ENCODE data around the gene GALNS. TPM values are rescaled to one million over a fixed set of nuclear protein-coding genes. Genes with fewer than 3 reads are reported as not detected.
"Not testable (repeated sequence)": the region's sequence is repeated elsewhere in the genome, so short reads cannot be mapped to it uniquely, and the experiment has no call there.

The GALNS gene
- polyA plus RNA-seq, 5 donors, result 19.8 to 33.1 (median 26.7) TPM

DNA sequence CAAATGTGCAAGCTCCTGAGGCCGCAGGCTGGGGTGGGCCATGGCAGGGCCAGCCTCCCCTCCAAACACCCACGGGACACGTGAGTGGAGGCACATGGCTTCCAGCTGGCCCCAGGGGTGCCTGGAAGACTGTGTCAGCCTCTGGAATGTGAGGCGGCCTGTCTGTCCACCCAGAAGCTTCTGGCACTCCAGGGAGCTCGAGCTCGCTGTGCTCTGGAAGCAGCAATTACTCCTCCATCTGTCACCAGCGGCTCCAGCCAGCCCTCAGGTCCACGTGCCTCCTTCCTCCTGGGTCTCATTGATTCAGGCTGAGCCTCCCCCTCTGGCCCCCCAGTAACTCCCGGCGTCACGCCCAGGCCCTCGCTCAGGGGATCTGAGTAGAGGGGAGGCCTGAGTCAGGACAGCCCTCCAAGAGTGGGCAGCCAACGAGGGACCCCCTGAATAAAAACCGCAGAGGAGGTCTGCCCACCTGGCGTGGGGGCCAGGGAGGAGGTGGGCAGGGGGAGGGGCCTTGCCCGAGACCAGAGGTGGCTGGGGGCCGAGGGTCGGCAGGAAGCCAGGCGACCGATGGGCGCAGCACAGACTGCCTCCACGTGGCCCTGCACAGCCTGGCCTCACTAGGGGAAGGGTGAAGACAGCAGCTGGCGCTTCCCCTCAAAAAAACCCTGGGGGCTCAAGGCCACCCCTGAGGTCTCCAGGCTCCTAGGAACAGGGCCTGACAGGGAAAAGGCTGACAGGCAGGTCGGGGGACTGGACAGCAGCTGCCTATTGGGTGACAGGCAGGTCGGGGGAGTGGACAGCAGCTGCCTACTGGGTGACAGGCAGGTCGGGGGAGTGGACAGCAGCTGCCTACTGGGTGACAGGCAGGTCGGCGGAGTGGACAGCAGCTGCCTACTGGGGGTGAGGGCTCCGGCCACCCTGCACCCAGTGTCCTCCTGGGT is 83.6 kb downstream of the GALNS start:
- DNase-seq, result peak in 1 of 2 donors; percentile 62

DNA sequence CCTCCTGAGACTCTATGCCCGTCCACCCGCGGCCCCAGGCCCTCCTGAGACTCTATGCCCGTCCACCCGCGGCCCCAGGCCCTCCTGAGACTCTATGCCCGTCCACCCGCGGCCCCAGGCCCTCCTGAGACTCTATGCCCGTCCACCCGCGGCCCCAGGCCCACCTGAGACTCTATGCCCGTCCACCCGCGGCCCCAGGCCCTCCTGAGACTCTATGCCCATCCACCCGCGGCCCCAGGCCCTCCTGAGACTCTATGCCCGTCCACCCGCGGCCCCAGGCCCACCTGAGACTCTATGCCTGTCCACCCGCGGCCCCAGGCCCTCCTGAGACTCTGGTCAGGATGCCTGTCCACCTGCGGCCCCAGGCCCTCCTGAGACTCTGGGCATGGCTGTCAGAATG is 85.0 kb downstream of the GALNS start:
- DNase-seq, result not testable (repeated sequence)

DNA sequence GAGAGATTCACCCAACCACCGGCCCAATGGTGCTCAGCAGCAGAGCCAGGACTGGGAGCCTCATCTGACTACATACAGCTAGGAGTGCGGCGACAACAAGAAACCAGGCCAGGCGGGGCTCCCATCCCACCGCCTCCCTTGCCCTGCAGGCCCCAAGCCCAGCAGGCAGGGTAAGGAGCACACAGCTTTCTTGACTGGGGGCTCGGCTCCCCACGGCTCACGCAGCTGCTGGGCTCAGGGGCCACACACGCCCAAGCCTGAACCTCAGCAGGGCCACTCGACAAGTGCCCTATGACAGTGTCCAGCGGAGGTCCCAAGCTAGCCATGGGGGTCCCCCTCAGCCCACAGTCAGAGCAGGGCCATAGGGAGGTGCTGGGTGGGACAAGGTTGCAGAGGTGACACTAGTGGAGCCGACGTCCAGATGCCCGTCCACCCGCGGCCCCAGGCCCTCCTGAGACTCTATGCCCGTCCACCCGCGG is 85.4 kb downstream of the GALNS start:
- no peak for DNase-seq

DNA sequence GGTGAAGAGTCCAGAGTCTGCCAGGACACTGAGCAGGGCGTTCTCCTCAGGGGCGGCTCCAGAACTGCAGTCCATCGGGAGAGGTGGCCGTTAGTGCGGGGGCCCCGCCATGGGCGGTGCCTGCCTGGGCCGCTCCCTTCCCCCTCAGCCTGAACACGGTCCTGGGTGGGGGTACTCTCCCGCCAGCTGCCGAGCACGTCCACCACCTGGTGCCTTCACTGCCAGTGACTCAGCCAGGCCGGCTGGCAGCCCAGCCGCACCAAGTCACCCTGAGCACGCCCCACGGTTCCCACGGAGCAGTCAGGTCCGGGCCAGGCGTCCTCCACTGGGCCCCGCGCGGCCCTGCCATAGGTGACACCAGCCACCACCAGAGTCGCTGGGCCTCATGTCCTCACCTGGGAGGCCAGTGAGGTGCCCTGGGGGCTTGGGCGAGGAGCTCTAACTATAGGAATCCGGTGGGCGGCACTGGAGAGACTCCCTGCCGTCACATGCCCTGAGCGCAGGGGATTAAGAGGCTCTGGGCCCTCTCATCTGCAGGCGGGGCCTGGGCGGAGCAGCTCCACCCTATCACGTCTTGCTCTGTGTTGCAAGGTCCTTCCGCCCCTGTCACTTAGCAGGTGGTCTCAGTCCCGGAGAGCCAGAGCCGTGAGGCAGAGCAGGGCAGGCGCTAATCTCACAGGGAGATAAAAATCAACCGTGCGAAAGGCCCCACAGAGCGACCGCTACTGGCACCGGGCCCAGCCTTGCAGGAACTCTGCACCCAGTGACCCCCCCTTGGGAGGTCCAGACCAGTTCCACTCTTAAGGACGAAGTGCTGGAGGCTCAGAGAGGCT is 86.1 kb downstream of the GALNS start:
- DNase-seq, result peak; percentile 75 to 83

DNA sequence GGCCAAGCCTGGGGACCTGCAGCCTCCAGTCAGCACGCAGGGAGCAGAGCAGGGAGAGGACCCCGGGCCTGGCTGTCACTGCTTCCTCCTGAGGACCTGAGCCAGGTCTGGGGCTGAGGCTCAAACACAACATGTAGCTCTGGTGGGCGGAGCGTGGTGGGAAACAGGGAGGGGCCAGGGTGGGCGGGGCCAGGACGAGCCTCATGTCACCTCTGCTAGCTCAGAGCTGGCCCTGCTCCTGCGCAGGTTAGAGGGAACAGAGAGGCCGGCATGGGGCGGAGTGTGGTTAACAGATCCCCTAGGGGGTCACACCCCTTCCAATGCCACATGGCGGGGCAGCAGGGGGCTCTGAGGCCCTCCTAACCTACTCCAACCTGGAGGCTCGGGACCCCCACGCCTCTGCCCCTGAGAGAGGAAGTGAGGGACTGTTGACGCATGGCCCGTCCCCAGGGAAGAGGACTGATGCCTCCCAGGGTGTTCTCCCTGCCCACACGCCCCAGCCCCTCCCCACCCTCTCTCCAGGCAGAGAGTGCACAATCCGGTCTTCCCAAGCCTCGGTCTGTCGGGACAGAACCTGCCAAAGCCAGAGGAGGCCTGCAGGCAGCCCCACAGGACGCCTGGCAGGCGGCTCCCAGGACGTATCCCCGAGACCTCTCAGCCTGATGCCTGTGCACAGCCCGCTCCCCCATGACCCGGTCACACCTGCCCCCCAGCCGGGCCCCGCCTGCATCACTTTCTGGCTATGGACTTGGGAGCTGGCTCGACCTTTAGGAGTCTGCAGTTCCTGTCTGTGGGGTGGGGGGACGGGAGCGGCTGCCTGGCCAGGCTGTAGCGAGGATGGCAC is 86.9 kb downstream of the GALNS start:
- no peak for DNase-seq

DNA sequence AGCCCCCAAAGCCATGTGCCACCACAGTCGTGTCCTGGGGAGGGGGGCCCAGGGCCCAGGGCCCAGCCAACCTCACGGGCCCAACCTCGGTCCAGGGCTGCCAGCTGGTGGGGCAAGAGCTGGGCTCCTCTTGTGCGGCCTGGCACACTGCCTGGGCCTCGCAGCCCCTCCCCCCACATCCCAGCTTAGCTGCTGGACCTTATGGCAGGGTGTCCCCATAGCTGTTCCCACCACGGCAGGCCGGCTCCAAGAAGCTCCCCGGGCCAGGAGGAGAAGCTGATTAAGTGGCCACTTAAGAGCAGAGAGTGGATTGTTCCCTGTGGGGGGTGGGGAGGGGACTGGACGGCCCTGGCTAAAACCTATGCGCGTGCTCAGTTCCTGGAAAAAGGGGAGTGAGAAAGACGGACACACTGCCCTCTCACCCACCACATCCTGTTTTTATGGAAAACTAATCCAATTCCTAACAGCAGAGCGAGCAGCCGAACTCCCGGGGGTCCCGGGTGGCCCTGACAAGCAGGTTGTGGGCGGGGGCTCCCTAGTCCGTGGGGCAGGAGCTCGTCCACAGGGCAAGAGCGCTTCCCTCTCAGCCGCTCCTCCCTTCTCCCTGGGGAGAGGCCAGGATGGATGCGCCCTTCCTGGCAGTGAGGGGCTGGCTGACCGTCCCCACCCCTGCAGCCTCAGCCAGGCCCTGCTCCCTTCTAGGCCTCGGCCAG is 88.5 kb downstream of the GALNS start:
- peak; percentile 83 to 84 for DNase-seq

DNA sequence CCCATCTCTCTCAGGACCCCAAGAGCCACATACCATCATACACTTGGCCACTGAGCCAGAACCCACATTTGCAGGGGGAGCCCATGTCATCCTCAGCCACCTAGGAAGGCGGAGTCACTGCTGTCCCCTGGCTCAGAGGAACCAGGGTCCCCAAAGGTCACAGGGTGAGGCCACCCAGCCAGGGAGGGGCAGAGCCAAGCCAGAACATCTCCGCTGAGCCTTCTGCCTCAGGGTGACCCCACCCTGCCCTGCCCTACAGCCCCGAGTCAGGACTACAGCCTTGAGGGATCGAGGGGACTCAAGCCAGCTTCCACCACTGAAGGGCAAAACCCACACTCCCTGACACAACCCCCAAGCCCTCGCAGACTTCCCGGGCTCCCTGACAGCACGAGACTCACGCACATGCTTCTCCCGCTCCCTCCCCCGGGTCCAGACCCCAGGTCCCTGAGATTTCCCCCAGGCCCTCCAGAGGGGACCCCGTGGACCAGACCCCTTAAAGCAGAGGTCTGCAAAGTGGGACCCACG is 89.1 kb downstream of the GALNS start:
- DNase-seq, result no peak

DNA sequence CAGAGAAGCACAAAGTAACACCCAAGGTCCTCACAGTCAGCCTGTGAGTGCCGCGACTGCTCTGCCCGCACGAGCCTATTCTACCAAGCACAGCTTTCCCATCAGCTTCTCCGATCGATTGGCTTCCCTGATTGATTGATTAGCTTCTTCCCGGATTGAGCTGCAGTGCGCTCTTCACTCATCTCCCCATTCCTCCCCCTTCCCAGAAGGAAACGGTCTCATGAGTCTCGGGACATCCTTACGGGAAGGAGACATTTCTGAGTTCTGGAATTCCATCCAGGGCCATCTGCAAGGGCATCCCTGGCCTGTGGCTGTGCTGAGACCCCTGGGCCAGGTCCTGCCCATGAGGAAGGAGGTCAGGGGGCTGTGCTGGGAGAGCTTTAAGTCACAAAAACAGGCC is 89.8 kb downstream of the GALNS start:
- no peak for DNase-seq

DNA sequence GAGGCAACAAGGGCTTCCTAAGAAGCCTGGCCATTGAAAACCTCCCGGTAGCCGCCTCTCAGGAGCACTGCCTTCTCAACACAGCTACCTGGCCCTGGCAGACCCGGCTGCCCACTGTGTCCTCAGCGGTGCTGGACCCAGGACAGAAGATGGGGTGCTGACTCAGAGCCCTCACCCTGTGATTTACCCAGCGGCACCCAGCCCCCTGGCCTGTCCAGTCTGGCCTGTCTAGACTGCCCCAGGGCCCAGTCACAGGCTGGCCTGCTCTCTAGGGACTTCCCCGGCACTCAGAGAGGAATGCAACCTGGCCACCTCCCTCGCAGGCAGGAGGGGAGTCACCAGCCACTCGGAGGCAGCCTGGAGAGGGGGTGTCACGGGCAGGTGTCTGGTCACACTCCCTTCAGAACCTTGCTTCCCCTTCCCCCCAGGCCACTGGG is 91.8 kb downstream of the GALNS start:
- DNase-seq, result peak in 1 of 2 donors; percentile 51

DNA sequence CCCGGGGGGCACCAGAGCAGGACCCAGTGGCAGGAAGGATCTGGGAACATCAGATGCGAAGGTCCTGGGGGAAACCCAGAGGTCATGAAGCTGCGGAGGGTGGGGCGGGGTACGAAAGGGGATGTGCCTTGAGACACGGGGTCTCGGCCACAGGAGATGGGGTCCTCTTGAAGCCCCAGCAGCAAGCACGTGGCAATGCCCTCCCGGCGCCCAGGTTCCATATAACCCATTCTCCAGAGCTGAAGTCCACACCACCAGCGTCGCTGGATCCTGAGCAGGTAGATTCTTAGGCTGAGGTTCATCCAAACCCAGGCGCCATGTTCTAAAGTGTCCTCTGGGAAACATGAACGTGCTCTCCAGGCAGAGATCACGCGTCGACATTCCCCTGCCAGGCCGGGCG is 92.7 kb downstream of the GALNS start:
- DNase-seq, result no peak

Other genes starting within 250 kb of the GALNS start
- under 1 TPM in 1 of 5 donors, not detected in 4; 0.10 TPM for gene IL17C, start 218.4 kb downstream of the GALNS start, polyA plus RNA-seq (ENCODE audit: insufficient read depth in 1 of 5, insufficient read length in 5 of 5, low replicate concordance in 1 of 5)
- gene CYBA, start 205.9 kb downstream of the GALNS start, polyA plus RNA-seq (ENCODE audit: insufficient read depth in 1 of 5, insufficient read length in 5 of 5, low replicate concordance in 1 of 5), result 100 to 1,000 TPM in 1 of 5 donors, 10 to 100 TPM in 4; 47.8 to 149 (median 69.4) TPM
- gene MVD, start 193.9 kb downstream of the GALNS start, polyA plus RNA-seq (ENCODE audit: insufficient read depth in 1 of 5, insufficient read length in 5 of 5, low replicate concordance in 1 of 5), result 10 to 100 TPM; 21.2 to 52.9 (median 28.6) TPM
- 1 to 10 TPM in 4 of 5 donors, under 1 TPM in 1; 0.84 to 2.4 (median 1.4) TPM for gene SNAI3, start 170.4 kb downstream of the GALNS start, polyA plus RNA-seq (ENCODE audit: insufficient read depth in 1 of 5, insufficient read length in 5 of 5, low replicate concordance in 1 of 5)
- gene RNF166, start 150.5 kb downstream of the GALNS start, polyA plus RNA-seq (ENCODE audit: insufficient read depth in 1 of 5, insufficient read length in 5 of 5, low replicate concordance in 1 of 5), result 10 to 100 TPM; 12.1 to 22.1 (median 14.0) TPM
- 10 to 100 TPM in 3 of 5 donors, 1 to 10 TPM in 2; 7.9 to 19.2 (median 13.4) TPM for gene CTU2, start 150.4 kb downstream of the GALNS start, polyA plus RNA-seq (ENCODE audit: insufficient read depth in 1 of 5, insufficient read length in 5 of 5, low replicate concordance in 1 of 5)
- 100 to 1,000 TPM in 1 of 5 donors, 10 to 100 TPM in 4; 54.1 to 115 (median 76.2) TPM for gene PIEZO1, start 71.7 kb downstream of the GALNS start, polyA plus RNA-seq (ENCODE audit: insufficient read depth in 1 of 5, insufficient read length in 5 of 5, low replicate concordance in 1 of 5)
- 10 to 100 TPM; 11.9 to 17.3 (median 12.9) TPM for gene CDT1, start 53.2 kb downstream of the GALNS start, polyA plus RNA-seq (ENCODE audit: insufficient read depth in 1 of 5, insufficient read length in 5 of 5, low replicate concordance in 1 of 5)
- gene APRT, start 45.0 kb downstream of the GALNS start, polyA plus RNA-seq (ENCODE audit: insufficient read depth in 1 of 5, insufficient read length in 5 of 5, low replicate concordance in 1 of 5), result 100 to 1,000 TPM in 1 of 5 donors, 10 to 100 TPM in 4; 63.4 to 131 (median 73.6) TPM
- 10 to 100 TPM; 69.2 to 88.7 (median 75.5) TPM for gene TRAPPC2L, start 180 bp upstream of the GALNS start, polyA plus RNA-seq (ENCODE audit: insufficient read depth in 1 of 5, insufficient read length in 5 of 5, low replicate concordance in 1 of 5)
- gene PABPN1L, start 9.7 kb upstream of the GALNS start, polyA plus RNA-seq (ENCODE audit: insufficient read depth in 1 of 5, insufficient read length in 5 of 5, low replicate concordance in 1 of 5), result under 1 TPM in 2 of 5 donors, not detected in 3; 0.13 to 0.25 TPM
- 1 to 10 TPM; 3.6 to 9.0 (median 5.6) TPM for gene CBFA2T3, start 120.3 kb upstream of the GALNS start, polyA plus RNA-seq (ENCODE audit: insufficient read depth in 1 of 5, insufficient read length in 5 of 5, low replicate concordance in 1 of 5)
- gene ACSF3, start 236.9 kb upstream of the GALNS start, polyA plus RNA-seq (ENCODE audit: insufficient read depth in 1 of 5, insufficient read length in 5 of 5, low replicate concordance in 1 of 5), result 10 to 100 TPM; 27.9 to 36.5 (median 33.4) TPM